GM23338 (cell line): Measurements from ENCODE around the gene IPO13. TPM values are rescaled to one million over a fixed set of nuclear protein-coding genes. Genes with fewer than 3 reads are reported as not detected.

ENCODE experiments used
- ATAC-seq: fragments of 200-7000 bp; cut with Tn5 transposase; 3 replicates; pipeline ENCODE4 v1.9.1; 2020
- DNase-seq: peaks from one replicate; pipeline ENCODE4 v3.0.0-alpha.2; 2015; ENCODE audit warnings: low spot score
- H2AFZ ChIP-seq: fragments of 200-600 bp; sonication (generic); 2 replicates; pipeline ENCODE4 v1.8.0; 2016; ENCODE audit warnings: antibody characterized with exemption, mild to moderate bottlenecking, moderate library complexity
- H3F3A ChIP-seq: fragments of 200-600 bp; sonication (generic); replicated peaks from 2 replicates; pipeline ENCODE4 v1.8.0; 2017; ENCODE audit warnings: antibody characterized with exemption, mixed run types, low read depth
- H3K27ac ChIP-seq: fragments of 200-600 bp; sonication (generic); 2 replicates; pipeline ENCODE4 v1.6.1; 2016; ENCODE audit warnings: low read depth
- H3K27me3 ChIP-seq: fragments of 200-600 bp; sonication (generic); 2 replicates; pipeline ENCODE4 v1.8.0; 2016; ENCODE audit warnings: mild to moderate bottlenecking, mixed run types, moderate library complexity; ENCODE audit not compliant: insufficient read depth
- H3K36me3 ChIP-seq: fragments of 200-600 bp; sonication (generic); 2 replicates; pipeline ENCODE4 v1.8.0; 2016; ENCODE audit warnings: mild to moderate bottlenecking; ENCODE audit not compliant: insufficient read depth
- H3K4me1 ChIP-seq: fragments of 200-600 bp; sonication (generic); 2 replicates; pipeline ENCODE4 v1.8.0; 2016; ENCODE audit warnings: mild to moderate bottlenecking, moderate library complexity; ENCODE audit not compliant: insufficient read depth
- H3K4me2 ChIP-seq: fragments of 200-600 bp; sonication (generic); 2 replicates; pipeline ENCODE4 v1.7.1; 2017; ENCODE audit warnings: mixed run types
- H3K4me3 ChIP-seq: fragments of 200-600 bp; sonication (generic); 2 replicates; pipeline ENCODE4 v1.6.1; 2016; ENCODE audit warnings: mixed run types
- H3K79me2 ChIP-seq: fragments of 200-600 bp; sonication (generic); replicated peaks from 2 replicates; pipeline ENCODE4 v1.8.0; 2017; ENCODE audit warnings: mild to moderate bottlenecking; ENCODE audit not compliant: insufficient read depth
- H3K9me2 ChIP-seq: fragments of 200-600 bp; sonication (generic); 2 replicates; pipeline ENCODE4 v1.8.0; 2017; ENCODE audit not compliant: insufficient read depth
- H4K20me1 ChIP-seq: fragments of 200-600 bp; sonication (generic); replicated peaks from 2 replicates; pipeline ENCODE4 v1.8.0; 2017; ENCODE audit warnings: mild to moderate bottlenecking; ENCODE audit not compliant: insufficient read depth
- H3K27ac Mint-ChIP-seq: 2 replicates; pipeline ENCODE4 v1.8.0; 2020; ENCODE audit warnings: inconsistent platforms, mild to moderate bottlenecking, moderate library complexity, mixed read lengths
- H3K27me3 Mint-ChIP-seq: 3 replicates; pipeline ENCODE4 v1.8.0; 2022; ENCODE audit warnings: low read depth, mild to moderate bottlenecking, moderate library complexity, mixed read lengths, inconsistent platforms; ENCODE audit not compliant: insufficient read depth, poor library complexity
- H3K36me3 Mint-ChIP-seq: 3 replicates; pipeline ENCODE4 v1.8.0; 2021; ENCODE audit warnings: low read depth, mild to moderate bottlenecking, inconsistent platforms, moderate library complexity, mixed read lengths
- H3K4me1 Mint-ChIP-seq: 3 replicates; pipeline ENCODE4 v1.8.0; 2020; ENCODE audit warnings: mild to moderate bottlenecking, inconsistent platforms, mixed read lengths
- H3K4me3 Mint-ChIP-seq: 3 replicates; pipeline ENCODE4 v1.8.0; 2021; ENCODE audit warnings: moderate library complexity, mild to moderate bottlenecking, inconsistent platforms, mixed read lengths
- H3K9me3 Mint-ChIP-seq: 3 replicates; pipeline ENCODE4 v1.8.0; 2020; ENCODE audit warnings: moderate library complexity, mild to moderate bottlenecking, inconsistent platforms, mixed read lengths
- EZH2 ChIP-seq: fragments of 200-600 bp; sonication (generic); IDR thresholded peaks from one replicate; pipeline ENCODE4 v1.8.0; 2017; ENCODE audit warnings: antibody characterized with exemption, mild to moderate bottlenecking, low read depth; ENCODE audit not compliant: unreplicated experiment
- EZH2phosphoT487 ChIP-seq: fragments of 200-600 bp; sonication (generic); IDR thresholded peaks from one replicate; pipeline ENCODE4 v1.8.1; 2018; ENCODE audit warnings: antibody characterized with exemption; ENCODE audit not compliant: unreplicated experiment
- JUNB ChIP-seq: IDR thresholded peaks from one replicate; pipeline ENCODE4 v1.6.1; 2016; ENCODE audit warnings: antibody characterized with exemption; ENCODE audit not compliant: unreplicated experiment
- ZNF331 ChIP-seq: fragments of 250-450 bp; sonication (Bioruptor Pico); IDR thresholded peaks from 2 replicates; pipeline ENCODE4 v1.5.0; 2020; ENCODE audit warnings: low read depth, mild to moderate bottlenecking, moderate library complexity
- polyA plus RNA-seq: library from polyadenylated mRNA; unstranded; fragments of >200 nt; fragmentation: Nextera tagmentation; extraction: Ambion mirVana; gene quantifications from 2 replicates; pipeline ENCODE4 v1.2.1, GENCODE V29; 2016
- total RNA-seq: library from RNA; depleted of rRNA; stranded (reverse); fragments of >200 nt; shearing (Covaris generic); gene quantifications from 2 replicates; pipeline ENCODE4 v1.2.3, GENCODE V29; 2014
- TF ChIP-seq, protein P1 (sequence below): fragments of 250-450 bp; sonication (Bioruptor Pico); IDR thresholded peaks from 2 replicates; pipeline ENCODE4 v1.5.0; 2020; ENCODE audit warnings: mild to moderate bottlenecking, moderate library complexity
- TF ChIP-seq, protein P2 (sequence below): IDR thresholded peaks from 2 replicates; pipeline ENCODE4 v1.6.1; 2016; ENCODE audit warnings: antibody characterized with exemption

The IPO13 gene
- total and polyA plus RNA-seq, 2 experiments from 2014 or later = 10.4 to 22.8 TPM

GRCh38 chr1:44000122-44000665 is 53.4 kb downstream of the IPO13 start:
- H3K36me3 Mint-ChIP-seq = peaks cover 60% of the 10 kb centered on the region
- ATAC-seq (no peak), DNase-seq (no peak)
- Histone ChIP-seq H3K36me3 (peaks cover 10% of the 10 kb centered on the region; the same call in 1 of the 2 replicates), H3K27me3 (no peaks in the 10 kb centered on the region), H3K27ac (no peak overlapping the region), H4K20me1 (no peaks in the 10 kb centered on the region; the same call in 1 of the 2 replicates), H3K79me2 (no peaks in the 10 kb centered on the region), H3F3A (peaks cover 11% of the 10 kb centered on the region; the same call in 1 of the 2 replicates), H2AFZ (no peak overlapping the region), H3K4me3 (no peak overlapping the region), H3K4me2 (no peak overlapping the region), H3K9me2 (no peaks in the 10 kb centered on the region), H3K4me1 (no peaks in the 10 kb centered on the region)
- H3K27me3 Mint-ChIP-seq = peaks cover 8% of the 10 kb centered on the region
- TF ChIP-seq EZH2 (no peak), ZNF331 (CRISPR knock-in tag) (no peak), JUNB (no peak), EZH2phosphoT487 (no peak)
- TF ChIP-seq, protein P1, sequence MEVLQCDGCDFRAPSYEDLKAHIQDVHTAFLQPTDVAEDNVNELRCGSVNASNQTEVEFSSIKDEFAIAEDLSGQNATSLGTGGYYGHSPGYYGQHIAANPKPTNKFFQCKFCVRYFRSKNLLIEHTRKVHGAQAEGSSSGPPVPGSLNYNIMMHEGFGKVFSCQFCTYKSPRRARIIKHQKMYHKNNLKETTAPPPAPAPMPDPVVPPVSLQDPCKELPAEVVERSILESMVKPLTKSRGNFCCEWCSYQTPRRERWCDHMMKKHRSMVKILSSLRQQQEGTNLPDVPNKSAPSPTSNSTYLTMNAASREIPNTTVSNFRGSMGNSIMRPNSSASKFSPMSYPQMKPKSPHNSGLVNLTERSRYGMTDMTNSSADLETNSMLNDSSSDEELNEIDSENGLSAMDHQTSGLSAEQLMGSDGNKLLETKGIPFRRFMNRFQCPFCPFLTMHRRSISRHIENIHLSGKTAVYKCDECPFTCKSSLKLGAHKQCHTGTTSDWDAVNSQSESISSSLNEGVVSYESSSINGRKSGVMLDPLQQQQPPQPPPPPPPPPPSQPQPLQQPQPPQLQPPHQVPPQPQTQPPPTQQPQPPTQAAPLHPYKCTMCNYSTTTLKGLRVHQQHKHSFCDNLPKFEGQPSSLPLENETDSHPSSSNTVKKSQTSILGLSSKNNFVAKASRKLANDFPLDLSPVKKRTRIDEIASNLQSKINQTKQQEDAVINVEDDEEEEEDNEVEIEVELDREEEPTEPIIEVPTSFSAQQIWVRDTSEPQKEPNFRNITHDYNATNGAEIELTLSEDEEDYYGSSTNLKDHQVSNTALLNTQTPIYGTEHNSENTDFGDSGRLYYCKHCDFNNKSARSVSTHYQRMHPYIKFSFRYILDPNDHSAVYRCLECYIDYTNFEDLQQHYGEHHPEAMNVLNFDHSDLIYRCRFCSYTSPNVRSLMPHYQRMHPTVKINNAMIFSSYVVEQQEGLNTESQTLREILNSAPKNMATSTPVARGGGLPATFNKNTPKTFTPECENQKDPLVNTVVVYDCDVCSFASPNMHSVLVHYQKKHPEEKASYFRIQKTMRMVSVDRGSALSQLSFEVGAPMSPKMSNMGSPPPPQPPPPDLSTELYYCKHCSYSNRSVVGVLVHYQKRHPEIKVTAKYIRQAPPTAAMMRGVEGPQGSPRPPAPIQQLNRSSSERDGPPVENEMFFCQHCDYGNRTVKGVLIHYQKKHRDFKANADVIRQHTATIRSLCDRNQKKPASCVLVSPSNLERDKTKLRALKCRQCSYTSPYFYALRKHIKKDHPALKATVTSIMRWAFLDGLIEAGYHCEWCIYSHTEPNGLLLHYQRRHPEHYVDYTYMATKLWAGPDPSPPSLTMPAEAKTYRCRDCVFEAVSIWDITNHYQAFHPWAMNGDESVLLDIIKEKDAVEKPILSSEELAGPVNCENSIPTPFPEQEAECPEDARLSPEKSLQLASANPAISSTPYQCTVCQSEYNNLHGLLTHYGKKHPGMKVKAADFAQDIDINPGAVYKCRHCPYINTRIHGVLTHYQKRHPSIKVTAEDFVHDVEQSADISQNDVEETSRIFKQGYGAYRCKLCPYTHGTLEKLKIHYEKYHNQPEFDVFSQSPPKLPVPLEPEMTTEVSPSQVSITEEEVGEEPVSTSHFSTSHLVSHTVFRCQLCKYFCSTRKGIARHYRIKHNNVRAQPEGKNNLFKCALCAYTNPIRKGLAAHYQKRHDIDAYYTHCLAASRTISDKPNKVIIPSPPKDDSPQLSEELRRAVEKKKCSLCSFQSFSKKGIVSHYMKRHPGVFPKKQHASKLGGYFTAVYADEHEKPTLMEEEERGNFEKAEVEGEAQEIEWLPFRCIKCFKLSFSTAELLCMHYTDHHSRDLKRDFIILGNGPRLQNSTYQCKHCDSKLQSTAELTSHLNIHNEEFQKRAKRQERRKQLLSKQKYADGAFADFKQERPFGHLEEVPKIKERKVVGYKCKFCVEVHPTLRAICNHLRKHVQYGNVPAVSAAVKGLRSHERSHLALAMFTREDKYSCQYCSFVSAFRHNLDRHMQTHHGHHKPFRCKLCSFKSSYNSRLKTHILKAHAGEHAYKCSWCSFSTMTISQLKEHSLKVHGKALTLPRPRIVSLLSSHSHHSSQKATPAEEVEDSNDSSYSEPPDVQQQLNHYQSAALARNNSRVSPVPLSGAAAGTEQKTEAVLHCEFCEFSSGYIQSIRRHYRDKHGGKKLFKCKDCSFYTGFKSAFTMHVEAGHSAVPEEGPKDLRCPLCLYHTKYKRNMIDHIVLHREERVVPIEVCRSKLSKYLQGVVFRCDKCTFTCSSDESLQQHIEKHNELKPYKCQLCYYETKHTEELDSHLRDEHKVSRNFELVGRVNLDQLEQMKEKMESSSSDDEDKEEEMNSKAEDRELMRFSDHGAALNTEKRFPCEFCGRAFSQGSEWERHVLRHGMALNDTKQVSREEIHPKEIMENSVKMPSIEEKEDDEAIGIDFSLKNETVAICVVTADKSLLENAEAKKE (CRISPR knock-in tag) = no peak
- TF ChIP-seq, protein P2, sequence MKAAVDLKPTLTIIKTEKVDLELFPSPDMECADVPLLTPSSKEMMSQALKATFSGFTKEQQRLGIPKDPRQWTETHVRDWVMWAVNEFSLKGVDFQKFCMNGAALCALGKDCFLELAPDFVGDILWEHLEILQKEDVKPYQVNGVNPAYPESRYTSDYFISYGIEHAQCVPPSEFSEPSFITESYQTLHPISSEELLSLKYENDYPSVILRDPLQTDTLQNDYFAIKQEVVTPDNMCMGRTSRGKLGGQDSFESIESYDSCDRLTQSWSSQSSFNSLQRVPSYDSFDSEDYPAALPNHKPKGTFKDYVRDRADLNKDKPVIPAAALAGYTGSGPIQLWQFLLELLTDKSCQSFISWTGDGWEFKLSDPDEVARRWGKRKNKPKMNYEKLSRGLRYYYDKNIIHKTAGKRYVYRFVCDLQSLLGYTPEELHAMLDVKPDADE = no peak
- H3K4me3 Mint-ChIP-seq = no peak overlapping the region
- H3K9me3 Mint-ChIP-seq = no peaks in the 10 kb centered on the region
- H3K4me1 Mint-ChIP-seq = peaks cover 15% of the 10 kb centered on the region
- no peak overlapping the region for H3K27ac Mint-ChIP-seq
